B cell (primary cell): ENCODE data around the gene JPH3. TPM values are rescaled to one million over a fixed set of nuclear protein-coding genes. Genes with fewer than 3 reads are reported as not detected.

Experiments
- ATAC-seq: fragments of 200-7000 bp; cut with Tn5 transposase; one replicate; pipeline ENCODE4 v1.10.0; 2021; ENCODE audit warnings: low read depth, mild to moderate bottlenecking, moderate number of reproducible peaks, moderate library complexity
- CTCF ChIA-PET: fragments of 350-600 bp; sonication (Branson Sonifier 250); formaldehyde crosslinking; loops from one replicate; lab custom pipeline; 2021; ENCODE audit warnings: antibody characterized with exemption, inconsistent platforms; lab: Charles Lee
- POLR2A ChIA-PET: fragments of 350-600 bp; sonication (Branson Sonifier 250); formaldehyde crosslinking; loops from one replicate; lab custom pipeline; 2021; ENCODE audit warnings: antibody characterized with exemption; lab: Charles Lee
- DNase-seq: peaks from one replicate; pipeline ENCODE4 v3.0.0; 2013
- H2AFZ ChIP-seq: 2 replicates; pipeline ENCODE4 v1.6.1; 2012; ENCODE audit warnings: mild to moderate bottlenecking, low read depth, low read length; ENCODE audit not compliant: insufficient read depth, poor library complexity, severe bottlenecking
- H3K27ac ChIP-seq, 2 donors: 1 replicate in 1 of 2; 2 replicates in 1 of 2; pipeline ENCODE4 v1.5.1; 2012 to 2013; ENCODE audit warnings: low read length in 2 of 2, mild to moderate bottlenecking in 2 of 2, moderate library complexity in 1 of 2
- H3K27me3 ChIP-seq, 4 experiments: fragments of 200-600 bp in 1 of 4; sonication (generic) in 1 of 4; replicated peaks in 1 of 4; 1 replicate in 2 of 4; 2 replicates in 2 of 4; pipeline versions ENCODE4 v1.6.1 to v1.7.0; 2013 to 2016; ENCODE audit warnings: low read length in 3 of 4, mild to moderate bottlenecking in 2 of 4, mixed read lengths in 1 of 4, moderate library complexity in 1 of 4; ENCODE audit not compliant: insufficient read depth in 4 of 4, control insufficient read depth in 3 of 4; ENCODE audit errors: control extremely low read depth in 1 of 4
- H3K36me3 ChIP-seq, 2 experiments: replicated peaks in 1 of 2; 1 replicate in 1 of 2; 2 replicates in 1 of 2; pipeline versions ENCODE4 v1.6.1 to v1.7.1; 2013; ENCODE audit warnings: low read length in 1 of 2; ENCODE audit not compliant: insufficient read depth in 2 of 2, control insufficient read depth in 1 of 2; ENCODE audit errors: control extremely low read depth in 1 of 2, extremely low read depth in 1 of 2
- H3K4me1 ChIP-seq, 2 donors: fragments of 200-600 bp in 1 of 2; sonication (generic) in 1 of 2; 1 replicate in 1 of 2; 2 replicates in 1 of 2; pipeline versions ENCODE4 v1.5.1 to v1.6.1; 2013 to 2017; ENCODE audit warnings: low read length in 2 of 2; ENCODE audit not compliant: control insufficient read depth in 2 of 2, insufficient read depth in 2 of 2
- H3K4me2 ChIP-seq: replicated peaks from 2 replicates; pipeline ENCODE3; 2012; ENCODE audit warnings: mild to moderate bottlenecking, low read depth, low read length; ENCODE audit not compliant: poor library complexity, severe bottlenecking
- H3K4me3 ChIP-seq, 5 experiments: fragments of 200-600 bp in 1 of 5; sonication (generic) in 1 of 5; 1 replicate in 3 of 5; 2 replicates in 2 of 5; pipeline versions ENCODE4 v1.5.1 to v1.7.0; 2011 to 2016; ENCODE audit warnings: low read length in 4 of 5, mild to moderate bottlenecking in 4 of 5, low read depth in 2 of 5, control low read depth in 1 of 5, moderate library complexity in 1 of 5; ENCODE audit not compliant: insufficient read depth in 1 of 5; ENCODE audit errors: control extremely low read depth in 1 of 5, extremely low read depth in 1 of 5
- H3K79me2 ChIP-seq: fragments of 200-600 bp; sonication (generic); one replicate; pipeline ENCODE4 v1.6.0; 2016; ENCODE audit warnings: low read length; ENCODE audit not compliant: control insufficient read depth, insufficient read depth
- H3K9ac ChIP-seq: fragments of 200-600 bp; sonication (generic); 2 replicates; pipeline ENCODE4 v1.6.1; 2017; ENCODE audit warnings: mild to moderate bottlenecking, low read length, moderate library complexity
- H3K9me3 ChIP-seq, 3 donors: one replicate each; pipeline versions ENCODE4 v1.6.1 to v1.7.1; 2013; ENCODE audit warnings: low read length in 2 of 3; ENCODE audit not compliant: control insufficient read depth in 2 of 3, insufficient read depth in 1 of 3; ENCODE audit errors: control extremely low read depth in 1 of 3
- H4K20me1 ChIP-seq: 2 replicates; pipeline ENCODE4 v1.6.0; 2012; ENCODE audit warnings: mild to moderate bottlenecking, low read length; ENCODE audit not compliant: insufficient read depth, control insufficient read depth, poor library complexity, severe bottlenecking
- H3K27ac Mint-ChIP-seq: one replicate; pipeline ENCODE4 v1.8.0; 2021; ENCODE audit warnings: mixed read lengths
- H3K27me3 Mint-ChIP-seq: one replicate; pipeline ENCODE4 v1.8.0; 2021; ENCODE audit warnings: mixed read lengths
- H3K4me1 Mint-ChIP-seq: one replicate; pipeline ENCODE4 v1.8.0; 2021; ENCODE audit warnings: mixed read lengths
- H3K4me3 Mint-ChIP-seq: one replicate; pipeline ENCODE4 v1.8.0; 2021; ENCODE audit warnings: mixed read lengths
- H3K9me3 Mint-ChIP-seq: one replicate; pipeline ENCODE4 v1.8.0; 2022; ENCODE audit warnings: mixed read lengths; ENCODE audit not compliant: insufficient read depth
- EZH2 ChIP-seq: IDR thresholded peaks from 2 replicates; pipeline ENCODE4 v1.6.1; 2012; ENCODE audit warnings: borderline replicate concordance, low read depth, mild to moderate bottlenecking, moderate library complexity, low read length; ENCODE audit not compliant: insufficient read depth, poor library complexity, severe bottlenecking
- WGBS: methylation state at CpG from one replicate; pipeline ENCODE4 v1.1.5; 2013; ENCODE audit warnings: missing lambda C conversion rate; ENCODE audit not compliant: insufficient coverage; 5-methylcytosine and 5-hydroxymethylcytosine counted together
- intact Hi-C: fragments of 100-400 bp; cut with micrococcal nuclease; formaldehyde crosslinking; loops from one replicate; pipeline ENCODE4 v1.10.0; 2022
- polyA plus RNA-seq: library from polyadenylated mRNA; depleted of rRNA; stranded (reverse); fragments of >200 nt; gene quantifications from 2 replicates; pipeline ENCODE4 v1.2.3, GENCODE V29; 2012
- total RNA-seq, 2 donors: library from RNA; stranded (reverse); fragments of 120-200 nt in 1 of 2; gene quantifications; 1 replicate in 1 of 2; 2 replicates in 1 of 2; pipeline versions ENCODE4 v1.2.3 to v1.2.4, GENCODE V29; 2013 to 2022
- TF ChIP-seq, protein P1 (sequence below): fragments of 200-600 bp; IDR thresholded peaks from one replicate; pipeline ENCODE4 v1.8.0; 2022; ENCODE audit warnings: antibody characterized with exemption, mild to moderate bottlenecking

The JPH3 gene
- total and polyA plus RNA-seq, 2 donors (not counting 1 experiment from before 2014, with no cell fraction given), result not detected

DNA sequence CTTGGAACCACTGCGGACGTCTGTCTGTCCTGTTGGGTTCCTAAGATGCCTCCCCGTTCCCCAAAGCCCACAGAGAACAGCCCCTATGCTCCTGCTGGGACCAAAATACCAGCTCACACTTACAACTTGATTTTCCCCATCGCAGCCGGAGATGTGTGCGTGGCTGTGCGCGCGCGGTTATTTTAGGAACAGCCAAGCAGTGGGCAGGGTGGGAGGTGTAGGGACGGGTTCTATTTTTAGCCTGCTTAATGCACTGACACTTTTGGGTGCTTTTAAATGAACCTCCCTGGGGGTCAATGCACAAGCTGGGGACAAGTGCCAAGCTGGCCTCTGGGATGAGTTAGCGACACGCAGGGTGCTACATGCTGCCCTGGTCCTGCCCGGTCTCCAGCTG, 89.4 kb downstream of the JPH3 start:
- H3K4me1 ChIP-seq, result no peaks in the 10 kb centered on the region
- H3K36me3 ChIP-seq, result peaks cover 0 to 5% of the 10 kb centered on the region in 2 experiments
- no peak overlapping the region for H3K4me3 Mint-ChIP-seq
- no peaks in the 10 kb centered on the region for H3K79me2 ChIP-seq
- no peak overlapping the region for H3K4me3 ChIP-seq
- TF ChIP-seq, protein P1, sequence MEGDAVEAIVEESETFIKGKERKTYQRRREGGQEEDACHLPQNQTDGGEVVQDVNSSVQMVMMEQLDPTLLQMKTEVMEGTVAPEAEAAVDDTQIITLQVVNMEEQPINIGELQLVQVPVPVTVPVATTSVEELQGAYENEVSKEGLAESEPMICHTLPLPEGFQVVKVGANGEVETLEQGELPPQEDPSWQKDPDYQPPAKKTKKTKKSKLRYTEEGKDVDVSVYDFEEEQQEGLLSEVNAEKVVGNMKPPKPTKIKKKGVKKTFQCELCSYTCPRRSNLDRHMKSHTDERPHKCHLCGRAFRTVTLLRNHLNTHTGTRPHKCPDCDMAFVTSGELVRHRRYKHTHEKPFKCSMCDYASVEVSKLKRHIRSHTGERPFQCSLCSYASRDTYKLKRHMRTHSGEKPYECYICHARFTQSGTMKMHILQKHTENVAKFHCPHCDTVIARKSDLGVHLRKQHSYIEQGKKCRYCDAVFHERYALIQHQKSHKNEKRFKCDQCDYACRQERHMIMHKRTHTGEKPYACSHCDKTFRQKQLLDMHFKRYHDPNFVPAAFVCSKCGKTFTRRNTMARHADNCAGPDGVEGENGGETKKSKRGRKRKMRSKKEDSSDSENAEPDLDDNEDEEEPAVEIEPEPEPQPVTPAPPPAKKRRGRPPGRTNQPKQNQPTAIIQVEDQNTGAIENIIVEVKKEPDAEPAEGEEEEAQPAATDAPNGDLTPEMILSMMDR, result no peak
- no peak for TF ChIP-seq EZH2
- H2AFZ ChIP-seq, result no peak overlapping the region
- no peak for DNase-seq
- ChIA-PET POLR2A (no interaction called here), CTCF (interaction anchor here (1.1 kb wide), 1 partner anchor 11 kb away, joined by 3 read pairs; no protein-coding TSS in a partner anchor)
- no peak overlapping the region for H3K4me2 ChIP-seq
- no peak overlapping the region for H3K27ac ChIP-seq
- no peak for ATAC-seq
- no peaks in the 10 kb centered on the region for H3K9me3 Mint-ChIP-seq
- intact Hi-C loops, result no loop called here
- H3K4me1 Mint-ChIP-seq, result no peaks in the 10 kb centered on the region
- H3K9ac ChIP-seq, result no peak overlapping the region
- H3K27me3 ChIP-seq, result no peaks in the 10 kb centered on the region
- H3K27me3 Mint-ChIP-seq, result no peaks in the 10 kb centered on the region
- no peaks in the 10 kb centered on the region for H3K9me3 ChIP-seq
- 56% methylated on average over 14 of the region's 14 CpGs for WGBS
- no peaks in the 10 kb centered on the region for H4K20me1 ChIP-seq
- no peak overlapping the region for H3K27ac Mint-ChIP-seq

DNA sequence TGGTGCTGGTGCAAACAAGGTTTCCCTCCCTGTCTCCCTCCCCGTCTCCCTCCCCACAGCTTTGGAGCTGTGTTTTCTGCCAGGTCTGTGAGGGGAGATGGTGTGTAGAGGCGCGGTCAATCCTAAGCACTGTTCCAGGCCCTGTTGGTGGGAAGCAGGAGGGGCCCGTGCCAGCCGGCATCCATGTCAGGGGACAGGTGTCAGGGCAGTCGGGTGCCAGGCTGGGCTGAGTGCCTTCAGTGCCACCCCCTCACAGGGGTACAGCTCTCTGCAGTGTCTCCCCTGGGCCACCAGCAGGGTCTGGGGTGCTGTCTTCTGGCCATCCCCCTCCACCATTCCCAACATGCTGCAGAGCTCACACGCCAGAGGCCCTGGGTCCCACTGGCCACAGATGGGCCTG, 89.9 kb downstream of the JPH3 start:
- H3K79me2 ChIP-seq, result no peaks in the 10 kb centered on the region
- H3K9me3 ChIP-seq, result no peaks in the 10 kb centered on the region
- no peaks in the 10 kb centered on the region for H3K27me3 ChIP-seq
- no peaks in the 10 kb centered on the region for H3K9me3 Mint-ChIP-seq
- DNase-seq, result no peak
- POLR2A ChIA-PET, result no interaction called here
- no peak overlapping the region for H3K4me2 ChIP-seq
- no peak overlapping the region for H2AFZ ChIP-seq
- CTCF ChIA-PET, result interaction anchor here (1.1 kb wide), 1 partner anchor 10 kb away, joined by 3 read pairs; no protein-coding TSS in a partner anchor
- no peak overlapping the region for H3K27ac Mint-ChIP-seq
- H3K4me3 Mint-ChIP-seq, result no peak overlapping the region
- no peak overlapping the region for H3K27ac ChIP-seq
- ATAC-seq, result no peak
- no peak overlapping the region for H3K9ac ChIP-seq
- H3K4me1 ChIP-seq, result no peaks in the 10 kb centered on the region
- H3K27me3 Mint-ChIP-seq, result no peaks in the 10 kb centered on the region
- intact Hi-C loops, result no loop called here
- TF ChIP-seq, protein P1, result no peak
- TF ChIP-seq EZH2, result no peak
- no peaks in the 10 kb centered on the region for H4K20me1 ChIP-seq
- WGBS, result 83% methylated on average over 6 of the region's 7 CpGs
- no peaks in the 10 kb centered on the region for H3K4me1 Mint-ChIP-seq
- H3K4me3 ChIP-seq, result no peak overlapping the region
- peaks cover 0 to 5% of the 10 kb centered on the region in 2 experiments for H3K36me3 ChIP-seq
